Mucosa of descending colon (tissue), 3 donors: Measurements from ENCODE around the gene GTF3C5. TPM values are rescaled to one million over a fixed set of nuclear protein-coding genes. Genes with fewer than 3 reads are reported as not detected.
A peak's percentile ranks its signal among the peaks of the same experiment; 100 is the strongest.
"Not testable (repeated sequence)": the region's sequence is repeated elsewhere in the genome, so short reads cannot be mapped to it uniquely, and the experiment has no call there.

Experiments
- ATAC-seq: fragments of 200-7000 bp; cut with Tn5 transposase; one replicate; pipeline ENCODE4 v1.9.1; 2020; ENCODE audit warnings: mild to moderate bottlenecking, moderate library complexity
- DNase-seq, 3 donors: peaks; one replicate each; pipeline ENCODE4 v3.0.0-alpha.2; 2020
- H3K36me3 ChIP-seq: fragments of 200-600 bp; one replicate; pipeline ENCODE4 v1.8.0; 2021; ENCODE audit warnings: low read depth, mild to moderate bottlenecking
- H3K4me1 ChIP-seq: fragments of 200-600 bp; one replicate; pipeline ENCODE4 v1.8.0; 2021; ENCODE audit warnings: low read depth, mild to moderate bottlenecking
- H3K4me3 ChIP-seq: fragments of 200-600 bp; one replicate; pipeline ENCODE4 v1.8.0; 2021; ENCODE audit warnings: mild to moderate bottlenecking
- H3K9me3 ChIP-seq: fragments of 200-600 bp; one replicate; pipeline ENCODE4 v1.8.0; 2021; ENCODE audit warnings: mild to moderate bottlenecking
- CTCF ChIP-seq: fragments of 200-600 bp; IDR thresholded peaks from one replicate; pipeline ENCODE4 v1.8.0; 2022; ENCODE audit warnings: antibody characterized with exemption, mild to moderate bottlenecking
- intact Hi-C, 2 donors: fragments of 100-400 bp; cut with DNase I in 1 of 2; cut with micrococcal nuclease in 1 of 2; formaldehyde crosslinking; loops; one replicate each; pipeline versions ENCODE4 v1.11.0 to v1.11.1; 2022; cut with DNase I, micrococcal nuclease
- total RNA-seq, 3 donors: library from RNA; stranded (reverse); fragmentation: NEBNext Ultra II Directional in 2 of 3; extraction: Animal tissue kit (Norgen Biotek cat#: 25700) in 2 of 3; gene quantifications; one replicate each; pipeline versions ENCODE4 v1.2.1 to v1.2.4, GENCODE V29; 2021 to 2023
- donor health status: DM: no; HTN: no; CAD: no; lungs with moderate emphysema.
- donor health status: DM: no; HTN: no; CAD: no.
- donor health status: DM: no; HTN: yes; CAD: no.

GTF3C5 gene
- total RNA-seq, 3 donors from 2014 or later, result 45.8 to 53.6 (median 52.2) TPM

GRCh38 chr9:133090187-133090586, 59.4 kb downstream of the GTF3C5 start:
- Histone ChIP-seq H3K9me3 (no peaks in the 10 kb centered on the region), H3K4me3 (no peak overlapping the region), H3K4me1 (no peaks in the 10 kb centered on the region), H3K36me3 (no peaks in the 10 kb centered on the region)
- DNase-seq (no peak), ATAC-seq (no peak)
- TF ChIP-seq CTCF, result no peak
- intact Hi-C loops, result no loop called here

GRCh38 chr9:133090752-133091385, 60.1 kb downstream of the GTF3C5 start:
- no peak for ATAC-seq
- intact Hi-C loops, result no loop called here
- H3K4me3 ChIP-seq, result no peak overlapping the region
- no peaks in the 10 kb centered on the region for H3K36me3 ChIP-seq
- DNase-seq, result no peak
- TF ChIP-seq CTCF, result no peak
- H3K4me1 ChIP-seq, result no peaks in the 10 kb centered on the region
- peaks cover 2% of the 10 kb centered on the region for H3K9me3 ChIP-seq

GRCh38 chr9:133094351-133094750, 63.6 kb downstream of the GTF3C5 start:
- H3K9me3 ChIP-seq, result peaks cover 12% of the 10 kb centered on the region
- H3K36me3 ChIP-seq, H3K4me1 ChIP-seq, ATAC-seq, DNase-seq, intact Hi-C loops, H3K4me3 ChIP-seq: not testable (repeated sequence)

GRCh38 chr9:133094842-133095393, 64.1 kb downstream of the GTF3C5 start:
- TF ChIP-seq CTCF, result no peak
- H3K36me3 ChIP-seq, result no peaks in the 10 kb centered on the region
- no peaks in the 10 kb centered on the region for H3K4me1 ChIP-seq
- DNase-seq, result no peak
- intact Hi-C loops, result no loop called here
- ATAC-seq, result no peak
- peaks cover 12% of the 10 kb centered on the region for H3K9me3 ChIP-seq
- H3K4me3 ChIP-seq, result no peak overlapping the region

- TF ChIP-seq CTCF, result no peak
- H3K4me1 ChIP-seq, result no peaks in the 10 kb centered on the region
- ATAC-seq, result no peak
- DNase-seq, result peak in 1 of 3 donors; percentile 17
- peaks cover 12% of the 10 kb centered on the region for H3K9me3 ChIP-seq
- intact Hi-C loops, result no loop called here
- H3K36me3 ChIP-seq, result no peaks in the 10 kb centered on the region
- no peak overlapping the region for H3K4me3 ChIP-seq
Observed at GRCh38 chr9:133098104-133098754, 67.4 kb downstream of the GTF3C5 start.

GRCh38 chr9:133098871-133099270, 68.1 kb downstream of the GTF3C5 start:
- peaks cover 12% of the 10 kb centered on the region for H3K9me3 ChIP-seq
- H3K4me3 ChIP-seq, result no peak overlapping the region
- intact Hi-C loops, result no loop called here
- peaks cover 6% of the 10 kb centered on the region for H3K4me1 ChIP-seq
- TF ChIP-seq CTCF, result no peak
- ATAC-seq (no peak), DNase-seq (no peak)
- H3K36me3 ChIP-seq, result no peaks in the 10 kb centered on the region
